GM19099 (cell line): Measurements from ENCODE around the gene SERPINB5.

Experiments used
- POLR2A ChIP-seq: IDR thresholded peaks from 3 replicates; pipeline ENCODE4 v1.6.1; 2011; ENCODE audit warnings: low read depth; ENCODE audit not compliant: insufficient read length; ENCODE audit errors: extremely low read depth

SERPINB5 gene

DNA sequence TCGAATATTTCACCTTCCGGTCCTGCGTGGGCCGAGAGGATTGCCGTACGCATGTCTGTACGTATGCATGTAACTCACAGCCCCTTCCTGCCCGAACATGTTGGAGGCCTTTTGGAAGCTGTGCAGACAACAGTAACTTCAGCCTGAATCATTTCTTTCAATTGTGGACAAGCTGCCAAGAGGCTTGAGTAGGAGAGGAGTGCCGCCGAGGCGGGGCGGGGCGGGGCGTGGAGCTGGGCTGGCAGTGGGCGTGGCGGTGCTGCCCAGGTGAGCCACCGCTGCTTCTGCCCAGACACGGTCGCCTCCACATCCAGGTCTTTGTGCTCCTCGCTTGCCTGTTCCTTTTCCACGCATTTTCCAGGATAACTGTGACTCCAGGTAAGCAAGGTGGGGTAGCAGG lies at the start of gene SERPINB5:
SERPINB5 (plus strand) TSS at position 291 of the 400 bp plus-strand sequence. CDS start 7,471 bp downstream, outside the sequence.
- no peak for TF ChIP-seq POLR2A

- no peak for TF ChIP-seq POLR2A
These were observed 49.2 kb upstream of the SERPINB5 start for GRCh38 chr18:63427558-63427957.

DNA sequence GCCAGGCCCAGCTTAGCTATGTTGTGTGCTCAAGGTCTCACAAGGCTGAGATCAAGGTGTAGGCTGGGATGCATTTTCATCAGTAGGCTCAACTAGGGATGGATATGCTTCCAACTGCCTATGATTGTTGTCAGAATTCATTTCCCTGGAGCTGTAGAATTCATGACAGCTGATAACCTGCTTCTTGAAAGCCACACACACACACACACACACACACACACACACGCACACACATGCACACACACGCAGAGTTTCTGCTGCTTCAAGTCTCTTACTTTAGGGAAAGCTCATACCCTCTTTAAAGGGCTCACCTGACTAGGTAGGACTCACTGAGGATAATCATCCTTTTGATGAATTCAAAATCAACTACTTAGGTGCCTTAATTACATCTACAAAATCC lies 46.2 kb upstream of the SERPINB5 start:
- no peak for TF ChIP-seq POLR2A

- no peak for TF ChIP-seq POLR2A
These were observed 45.6 kb upstream of the SERPINB5 start for GRCh38 chr18:63431180-63431579.

- no peak for TF ChIP-seq POLR2A
These were observed 43.4 kb upstream of the SERPINB5 start for GRCh38 chr18:63433334-63433866.

- TF ChIP-seq POLR2A = no peak
These were observed 38.6 kb upstream of the SERPINB5 start for GRCh38 chr18:63438181-63438580.

DNA sequence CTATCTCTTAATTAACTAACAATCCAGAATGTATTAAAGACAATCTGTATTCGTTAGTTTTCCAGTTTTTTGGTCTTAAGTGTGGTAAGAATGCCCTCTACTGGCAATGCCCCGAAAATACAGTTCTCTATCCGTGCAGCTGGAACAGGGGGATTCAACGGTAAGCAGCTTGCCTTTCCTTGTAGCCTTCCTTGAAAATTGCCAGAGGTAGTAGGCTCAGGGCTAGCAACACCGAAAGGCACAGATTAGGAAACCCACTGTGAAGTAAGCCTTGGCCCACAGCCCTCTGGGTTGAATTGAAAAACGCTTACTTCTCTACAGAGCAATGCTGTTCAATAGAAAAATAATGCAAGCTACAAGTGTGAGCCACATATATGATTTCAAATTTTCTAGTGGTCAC lies 37.4 kb upstream of the SERPINB5 start:
- no peak for TF ChIP-seq POLR2A

GRCh38 chr18:63440219-63440618 lies 36.5 kb upstream of the SERPINB5 start:
- TF ChIP-seq POLR2A = no peak

DNA sequence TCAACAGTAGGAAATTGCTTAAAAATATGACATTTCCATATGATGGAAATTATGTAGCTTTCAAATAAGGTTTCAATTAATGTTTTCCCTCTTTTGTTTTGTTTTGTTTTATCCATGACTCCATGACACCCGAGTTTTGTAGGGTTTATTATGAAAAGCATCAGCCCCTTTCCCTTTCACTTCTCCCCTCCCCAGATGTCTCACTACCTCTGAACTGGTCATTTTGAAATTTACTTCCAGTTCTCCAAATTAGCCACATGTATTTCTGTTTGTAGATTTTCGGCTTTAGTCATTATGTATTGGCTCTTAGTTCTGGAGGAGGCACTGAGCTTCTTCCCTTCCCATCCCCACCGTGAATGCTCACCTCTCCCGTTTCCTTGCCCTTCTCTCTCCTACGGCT lies 35.9 kb upstream of the SERPINB5 start:
- TF ChIP-seq POLR2A = no peak

DNA sequence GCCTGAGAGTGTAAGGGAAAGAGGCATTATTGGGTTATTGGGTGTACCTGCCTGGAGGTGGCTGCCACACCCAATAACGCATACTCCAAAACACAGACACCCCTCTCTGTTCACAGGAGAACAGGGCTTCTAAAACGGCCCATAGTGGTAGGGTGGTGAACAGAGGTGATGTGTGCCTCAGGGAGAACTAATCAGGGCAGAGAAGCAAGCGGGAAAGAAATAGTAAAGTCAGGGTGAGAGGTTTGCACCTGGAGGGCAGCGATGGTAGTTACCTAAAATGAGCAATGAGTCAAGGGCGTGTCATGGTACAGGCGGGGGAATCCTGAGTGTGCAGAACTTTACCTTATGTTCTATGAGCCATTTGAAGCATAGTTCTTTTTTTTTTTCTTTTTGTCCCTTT lies 32.9 kb upstream of the SERPINB5 start:
- TF ChIP-seq POLR2A = no peak

- no peak for TF ChIP-seq POLR2A
These were observed 32.2 kb upstream of the SERPINB5 start for GRCh38 chr18:63444580-63444979.

GRCh38 chr18:63445037-63445436 lies 31.7 kb upstream of the SERPINB5 start:
- TF ChIP-seq POLR2A = no peak

GRCh38 chr18:63446266-63446665 lies 30.5 kb upstream of the SERPINB5 start:
- TF ChIP-seq POLR2A = no peak

GRCh38 chr18:63447066-63447465 lies 29.7 kb upstream of the SERPINB5 start:
- no peak for TF ChIP-seq POLR2A

DNA sequence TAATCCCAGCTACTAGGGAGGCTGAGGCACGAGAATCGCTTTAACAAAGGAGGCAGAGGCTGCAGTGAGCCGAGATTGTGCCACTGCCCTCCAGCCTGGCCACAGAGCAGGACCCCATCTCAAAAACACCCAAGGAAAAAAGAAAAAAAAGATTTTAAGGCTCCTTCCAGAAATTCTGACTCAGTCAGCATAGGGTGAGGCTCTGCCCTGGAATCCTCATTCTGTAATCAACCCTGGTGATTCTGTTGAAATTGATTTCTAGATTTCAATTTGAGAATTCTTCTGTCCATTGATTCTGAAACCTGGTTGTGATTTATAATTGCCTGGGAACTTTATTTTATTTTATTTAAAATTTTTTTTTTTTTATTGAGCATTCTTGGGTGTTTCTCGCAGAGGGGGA lies 27.3 kb upstream of the SERPINB5 start:
- TF ChIP-seq POLR2A = no peak

- TF ChIP-seq POLR2A = no peak
These were observed 24.7 kb upstream of the SERPINB5 start for GRCh38 chr18:63451799-63452660.
